RWPE2 (cell line): ENCODE measurements around the gene NXPE1.

ENCODE experiments used
- ATAC-seq: fragments of 200-7000 bp; cut with Tn5 transposase; 3 replicates; pipeline ENCODE4 v1.9.1; 2021; ENCODE audit warnings: low read depth
- DNase-seq: peaks from one replicate; pipeline ENCODE4 v3.0.0-alpha.2; 2020; ENCODE audit warnings: low spot score
- H3K27ac ChIP-seq: fragments of 450-650 bp; 2 replicates; pipeline ENCODE4 v1.5.1; 2017; ENCODE audit warnings: mild to moderate bottlenecking; ENCODE audit not compliant: poor library complexity, severe bottlenecking
- H3K27me3 ChIP-seq: fragments of 250-450 bp; sonication (Bioruptor Pico); 2 replicates; pipeline ENCODE4 v1.5.1; 2021; ENCODE audit warnings: mild to moderate bottlenecking, moderate library complexity; ENCODE audit not compliant: insufficient read depth, poor library complexity, severe bottlenecking
- H3K36me3 ChIP-seq: fragments of 250-450 bp; sonication (Bioruptor Pico); 2 replicates; pipeline ENCODE4 v1.5.1; 2020; ENCODE audit warnings: low read depth, mild to moderate bottlenecking, moderate library complexity
- H3K4me1 ChIP-seq: fragments of 250-450 bp; sonication (Bioruptor Pico); 2 replicates; pipeline ENCODE4 v1.5.1; 2021; ENCODE audit warnings: mild to moderate bottlenecking, moderate library complexity; ENCODE audit not compliant: insufficient read depth, poor library complexity, severe bottlenecking
- H3K4me3 ChIP-seq: fragments of 250-450 bp; sonication (Bioruptor Pico); 2 replicates; pipeline ENCODE4 v1.5.1; 2021; ENCODE audit warnings: mild to moderate bottlenecking, moderate library complexity; ENCODE audit not compliant: severe bottlenecking
- H3K9me3 ChIP-seq: fragments of 250-450 bp; sonication (Bioruptor Pico); 2 replicates; pipeline ENCODE4 v1.5.1; 2021; ENCODE audit warnings: mild to moderate bottlenecking, moderate library complexity; ENCODE audit not compliant: severe bottlenecking
- CTCF ChIP-seq: fragments of 450-650 bp; IDR thresholded peaks from one replicate; pipeline ENCODE4 v1.5.1; 2017; ENCODE audit warnings: mild to moderate bottlenecking, moderate library complexity; ENCODE audit not compliant: poor library complexity, severe bottlenecking

The NXPE1 gene

DNA sequence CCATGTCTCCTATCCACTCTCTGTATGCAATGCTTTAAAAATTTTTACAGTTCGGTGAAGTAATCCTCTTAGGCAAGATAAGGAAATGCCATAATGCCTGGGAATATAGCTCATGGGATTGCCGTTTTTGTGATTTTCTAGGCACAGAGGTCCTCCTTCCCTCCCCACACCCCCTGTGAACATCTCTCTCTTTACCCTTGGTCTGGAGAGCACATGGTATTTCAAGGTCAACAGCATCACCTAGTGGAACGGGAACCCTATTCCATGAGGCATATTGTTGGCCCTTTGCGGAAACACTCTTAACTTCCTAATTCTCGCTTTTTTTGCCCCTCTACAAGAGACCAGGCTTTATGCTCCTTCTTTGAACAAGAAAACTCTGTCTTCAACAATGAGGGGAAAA is 27.1 kb upstream of the NXPE1 start:
- Histone ChIP-seq H3K36me3 (no peaks in the 10 kb centered on the region), H3K9me3 (peaks cover 2% of the 10 kb centered on the region), H3K4me3 (no peak overlapping the region), H3K27me3 (no peaks in the 10 kb centered on the region), H3K27ac (no peak overlapping the region), H3K4me1 (no peaks in the 10 kb centered on the region)
- no peak for ATAC-seq
- no peak for TF ChIP-seq CTCF
- no peak for DNase-seq

DNA sequence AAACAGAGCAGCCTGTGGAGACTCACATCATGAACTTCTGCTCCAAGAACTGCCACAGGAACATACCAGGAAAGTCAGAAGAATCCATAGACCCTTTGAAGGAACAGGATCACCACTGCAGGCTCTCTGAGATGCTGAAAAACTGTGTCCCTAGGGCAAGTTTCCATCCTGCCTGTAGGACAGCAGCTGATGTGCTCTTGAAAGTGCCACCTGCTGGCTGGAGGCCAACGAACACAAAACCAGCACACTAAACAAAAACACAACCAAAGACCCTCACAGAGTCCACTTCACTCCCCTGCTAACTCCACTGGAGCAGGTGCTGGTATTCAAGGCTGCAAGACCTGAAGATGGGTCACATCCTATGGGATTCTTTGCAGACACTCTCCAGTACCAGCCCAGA is 12.0 kb upstream of the NXPE1 start:
- H3K27me3 ChIP-seq: no peaks in the 10 kb centered on the region
- no peak overlapping the region for H3K27ac ChIP-seq
- no peaks in the 10 kb centered on the region for H3K36me3 ChIP-seq
- no peak for DNase-seq
- H3K9me3 ChIP-seq: no peaks in the 10 kb centered on the region
- ATAC-seq: no peak
- TF ChIP-seq CTCF: no peak
- H3K4me3 ChIP-seq: no peak overlapping the region
- H3K4me1 ChIP-seq: no peaks in the 10 kb centered on the region

GRCh38 chr11:114569801-114570200 is 10.1 kb upstream of the NXPE1 start:
- ATAC-seq: no peak

DNA sequence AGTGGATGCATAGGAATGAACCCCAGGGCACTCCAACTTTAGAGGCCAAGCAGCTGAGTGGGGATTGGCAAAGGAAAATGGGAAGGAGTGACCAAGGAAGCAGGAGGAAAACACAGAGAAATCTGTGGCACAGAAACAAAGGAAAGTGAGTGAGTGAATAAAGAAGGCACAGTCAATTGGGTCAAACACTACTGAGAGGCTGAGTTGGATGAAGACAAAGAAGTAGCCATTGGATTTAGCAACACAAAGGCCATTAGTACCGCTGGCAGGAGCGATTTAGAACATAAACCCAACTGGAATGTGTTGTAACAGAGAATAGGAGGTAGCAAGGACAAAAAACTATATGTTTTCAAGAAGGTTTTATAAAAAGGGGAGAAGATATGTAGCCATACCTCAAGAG is 6.6 kb upstream of the NXPE1 start:
- Histone ChIP-seq H3K9me3 (no peaks in the 10 kb centered on the region), H3K4me1 (peaks cover 11% of the 10 kb centered on the region), H3K27me3 (no peaks in the 10 kb centered on the region), H3K4me3 (no peak overlapping the region), H3K36me3 (no peaks in the 10 kb centered on the region), H3K27ac (no peak overlapping the region)
- ATAC-seq (no peak), DNase-seq (no peak)
- no peak for TF ChIP-seq CTCF

More at GRCh38 chr11:114569801-114570200, 10.1 kb upstream of the NXPE1 start:
- Histone ChIP-seq H3K27ac (no peak overlapping the region), H3K27me3 (no peaks in the 10 kb centered on the region), H3K36me3 (no peaks in the 10 kb centered on the region), H3K4me1 (no peaks in the 10 kb centered on the region), H3K9me3 (no peaks in the 10 kb centered on the region), H3K4me3 (no peak overlapping the region)
- no peak for TF ChIP-seq CTCF
- no peak for DNase-seq

- ATAC-seq (no peak), DNase-seq (no peak)
- peaks cover 11% of the 10 kb centered on the region for H3K4me1 ChIP-seq
- no peak for TF ChIP-seq CTCF
- no peak overlapping the region for H3K4me3 ChIP-seq
- H3K9me3 ChIP-seq: no peaks in the 10 kb centered on the region
- H3K27me3 ChIP-seq: no peaks in the 10 kb centered on the region
- H3K27ac ChIP-seq: no peak overlapping the region
- no peaks in the 10 kb centered on the region for H3K36me3 ChIP-seq
These were observed 5.2 kb upstream of the NXPE1 start for GRCh38 chr11:114564831-114565230.
